ENCODE results near the gene TRIM67.

Gene TRIM67

DNA sequence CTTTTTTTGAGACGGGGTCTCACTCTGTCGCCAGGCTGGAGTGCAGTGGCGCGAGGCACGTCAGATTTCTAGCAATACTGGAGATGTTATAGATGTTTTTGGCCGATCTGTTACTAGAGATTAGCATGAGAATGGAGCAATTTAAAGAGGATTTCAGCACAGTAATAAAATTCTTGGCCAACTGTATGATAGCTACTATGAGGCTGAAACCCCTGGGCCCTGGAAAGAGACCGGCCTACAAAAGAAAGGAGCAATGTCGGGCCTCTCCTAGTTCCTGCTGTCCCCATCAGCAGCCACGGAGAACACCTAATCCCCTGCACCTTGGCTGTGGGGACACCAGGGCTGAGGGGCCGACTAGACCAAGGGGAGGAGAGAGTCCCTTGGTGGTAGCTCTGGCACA, 69.7 kb downstream of the TRIM67 start:
- ATAC-seq: no peak
- TF ChIP-seq, protein P1, sequence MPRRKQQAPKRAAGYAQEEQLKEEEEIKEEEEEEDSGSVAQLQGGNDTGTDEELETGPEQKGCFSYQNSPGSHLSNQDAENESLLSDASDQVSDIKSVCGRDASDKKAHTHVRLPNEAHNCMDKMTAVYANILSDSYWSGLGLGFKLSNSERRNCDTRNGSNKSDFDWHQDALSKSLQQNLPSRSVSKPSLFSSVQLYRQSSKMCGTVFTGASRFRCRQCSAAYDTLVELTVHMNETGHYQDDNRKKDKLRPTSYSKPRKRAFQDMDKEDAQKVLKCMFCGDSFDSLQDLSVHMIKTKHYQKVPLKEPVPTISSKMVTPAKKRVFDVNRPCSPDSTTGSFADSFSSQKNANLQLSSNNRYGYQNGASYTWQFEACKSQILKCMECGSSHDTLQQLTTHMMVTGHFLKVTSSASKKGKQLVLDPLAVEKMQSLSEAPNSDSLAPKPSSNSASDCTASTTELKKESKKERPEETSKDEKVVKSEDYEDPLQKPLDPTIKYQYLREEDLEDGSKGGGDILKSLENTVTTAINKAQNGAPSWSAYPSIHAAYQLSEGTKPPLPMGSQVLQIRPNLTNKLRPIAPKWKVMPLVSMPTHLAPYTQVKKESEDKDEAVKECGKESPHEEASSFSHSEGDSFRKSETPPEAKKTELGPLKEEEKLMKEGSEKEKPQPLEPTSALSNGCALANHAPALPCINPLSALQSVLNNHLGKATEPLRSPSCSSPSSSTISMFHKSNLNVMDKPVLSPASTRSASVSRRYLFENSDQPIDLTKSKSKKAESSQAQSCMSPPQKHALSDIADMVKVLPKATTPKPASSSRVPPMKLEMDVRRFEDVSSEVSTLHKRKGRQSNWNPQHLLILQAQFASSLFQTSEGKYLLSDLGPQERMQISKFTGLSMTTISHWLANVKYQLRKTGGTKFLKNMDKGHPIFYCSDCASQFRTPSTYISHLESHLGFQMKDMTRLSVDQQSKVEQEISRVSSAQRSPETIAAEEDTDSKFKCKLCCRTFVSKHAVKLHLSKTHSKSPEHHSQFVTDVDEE (CRISPR knock-in tag; IDR thresholded peaks at IDR 0.05): no peak
- TF ChIP-seq ISL1 (CRISPR knock-in tag; IDR thresholded peaks at IDR 0.05) (no peak), ESRRG (CRISPR knock-in tag; IDR thresholded peaks at IDR 0.05) (no peak)

DNA sequence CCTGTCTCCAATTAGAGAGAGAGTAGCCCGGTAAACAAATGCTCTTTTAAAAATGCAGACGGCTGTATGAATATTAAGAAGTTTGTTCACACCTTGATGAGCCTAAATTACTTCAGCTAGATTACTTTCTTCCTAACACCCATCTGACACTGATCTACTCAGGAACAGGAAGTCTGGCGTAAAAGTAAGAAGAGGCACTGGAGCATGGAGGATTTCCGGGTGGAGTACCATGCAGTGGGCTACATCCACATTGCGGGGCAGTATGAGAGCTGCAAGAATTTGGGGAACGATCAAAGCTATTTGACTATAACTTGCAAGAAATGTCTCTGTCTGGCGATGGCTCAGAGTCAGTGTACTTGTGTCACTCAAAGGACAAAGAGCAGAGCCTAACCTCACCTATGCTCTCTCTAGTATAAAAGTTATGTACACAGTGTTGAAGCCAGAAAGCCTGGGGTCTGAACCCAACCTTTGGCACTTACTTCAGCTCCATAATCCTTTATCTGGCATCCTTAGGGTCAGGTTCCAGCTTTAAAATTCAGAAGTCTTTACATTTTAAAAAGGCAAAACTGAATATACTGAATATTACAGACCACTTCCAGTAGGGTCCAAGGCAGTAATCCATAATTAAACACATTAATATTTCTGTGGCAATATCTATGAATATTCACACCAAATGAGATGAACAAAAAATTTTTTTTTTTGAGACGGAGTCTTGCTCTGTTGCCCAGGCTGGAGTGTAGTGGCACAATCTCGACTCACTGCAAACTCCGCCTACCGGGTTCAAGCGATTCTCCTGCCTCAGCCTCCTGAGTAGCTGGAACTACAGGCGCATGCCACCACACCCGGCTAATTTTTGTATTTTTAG, 71.2 kb downstream of the TRIM67 start:
- no peak for ATAC-seq

More for the DNA sequence above, 71.2 kb downstream of the TRIM67 start:
- TF ChIP-seq, protein P2, sequence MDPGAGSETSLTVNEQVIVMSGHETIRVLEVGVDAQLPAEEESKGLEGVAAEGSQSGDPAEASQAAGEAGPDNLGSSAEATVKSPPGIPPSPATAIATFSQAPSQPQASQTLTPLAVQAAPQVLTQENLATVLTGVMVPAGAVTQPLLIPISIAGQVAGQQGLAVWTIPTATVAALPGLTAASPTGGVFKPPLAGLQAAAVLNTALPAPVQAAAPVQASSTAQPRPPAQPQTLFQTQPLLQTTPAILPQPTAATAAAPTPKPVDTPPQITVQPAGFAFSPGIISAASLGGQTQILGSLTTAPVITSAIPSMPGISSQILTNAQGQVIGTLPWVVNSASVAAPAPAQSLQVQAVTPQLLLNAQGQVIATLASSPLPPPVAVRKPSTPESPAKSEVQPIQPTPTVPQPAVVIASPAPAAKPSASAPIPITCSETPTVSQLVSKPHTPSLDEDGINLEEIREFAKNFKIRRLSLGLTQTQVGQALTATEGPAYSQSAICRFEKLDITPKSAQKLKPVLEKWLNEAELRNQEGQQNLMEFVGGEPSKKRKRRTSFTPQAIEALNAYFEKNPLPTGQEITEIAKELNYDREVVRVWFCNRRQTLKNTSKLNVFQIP (CRISPR knock-in tag; IDR thresholded peaks at IDR 0.05; ENCODE audit: borderline replicate concordance, low read depth): no peak
- TF ChIP-seq, protein P1 (CRISPR knock-in tag; IDR thresholded peaks at IDR 0.05): no peak
- TF ChIP-seq SNAI2 (CRISPR knock-in tag; IDR thresholded peaks at IDR 0.05) (no peak), GLIS3 (CRISPR knock-in tag; IDR thresholded peaks at IDR 0.05) (no peak), BACH2 (CRISPR knock-in tag; IDR thresholded peaks at IDR 0.05; ENCODE audit: borderline replicate concordance) (no peak), ARNTL (CRISPR knock-in tag; IDR thresholded peaks at IDR 0.05; ENCODE audit: borderline replicate concordance, low read depth) (no peak), TOX (CRISPR knock-in tag; IDR thresholded peaks at IDR 0.05; ENCODE audit: borderline replicate concordance) (no peak), ZNF8 (CRISPR knock-in tag; IDR thresholded peaks at IDR 0.05) (no peak), ZNF565 (CRISPR knock-in tag; conservative IDR thresholded peaks at IDR 0.05; ENCODE audit: low read depth) (no peak), ZC3H10 (CRISPR knock-in tag; IDR thresholded peaks at IDR 0.05) (no peak), TCF4 (CRISPR knock-in tag; IDR thresholded peaks at IDR 0.05; ENCODE audit: borderline replicate concordance) (no peak), OSR1 (CRISPR knock-in tag; IDR thresholded peaks at IDR 0.05) (no peak), PPARA (CRISPR knock-in tag; IDR thresholded peaks at IDR 0.05; ENCODE audit: borderline replicate concordance) (no peak), ZFP3 (CRISPR knock-in tag; IDR thresholded peaks at IDR 0.05) (no peak), CSDC2 (CRISPR knock-in tag; IDR thresholded peaks at IDR 0.05) (no peak)
- TF ChIP-seq, protein P3, sequence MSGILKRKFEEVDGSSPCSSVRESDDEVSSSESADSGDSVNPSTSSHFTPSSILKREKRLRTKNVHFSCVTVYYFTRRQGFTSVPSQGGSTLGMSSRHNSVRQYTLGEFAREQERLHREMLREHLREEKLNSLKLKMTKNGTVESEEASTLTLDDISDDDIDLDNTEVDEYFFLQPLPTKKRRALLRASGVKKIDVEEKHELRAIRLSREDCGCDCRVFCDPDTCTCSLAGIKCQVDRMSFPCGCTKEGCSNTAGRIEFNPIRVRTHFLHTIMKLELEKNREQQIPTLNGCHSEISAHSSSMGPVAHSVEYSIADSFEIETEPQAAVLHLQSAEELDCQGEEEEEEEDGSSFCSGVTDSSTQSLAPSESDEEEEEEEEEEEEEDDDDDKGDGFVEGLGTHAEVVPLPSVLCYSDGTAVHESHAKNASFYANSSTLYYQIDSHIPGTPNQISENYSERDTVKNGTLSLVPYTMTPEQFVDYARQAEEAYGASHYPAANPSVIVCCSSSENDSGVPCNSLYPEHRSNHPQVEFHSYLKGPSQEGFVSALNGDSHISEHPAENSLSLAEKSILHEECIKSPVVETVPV (CRISPR knock-in tag; IDR thresholded peaks at IDR 0.05): no peak
- TF ChIP-seq, protein P4, sequence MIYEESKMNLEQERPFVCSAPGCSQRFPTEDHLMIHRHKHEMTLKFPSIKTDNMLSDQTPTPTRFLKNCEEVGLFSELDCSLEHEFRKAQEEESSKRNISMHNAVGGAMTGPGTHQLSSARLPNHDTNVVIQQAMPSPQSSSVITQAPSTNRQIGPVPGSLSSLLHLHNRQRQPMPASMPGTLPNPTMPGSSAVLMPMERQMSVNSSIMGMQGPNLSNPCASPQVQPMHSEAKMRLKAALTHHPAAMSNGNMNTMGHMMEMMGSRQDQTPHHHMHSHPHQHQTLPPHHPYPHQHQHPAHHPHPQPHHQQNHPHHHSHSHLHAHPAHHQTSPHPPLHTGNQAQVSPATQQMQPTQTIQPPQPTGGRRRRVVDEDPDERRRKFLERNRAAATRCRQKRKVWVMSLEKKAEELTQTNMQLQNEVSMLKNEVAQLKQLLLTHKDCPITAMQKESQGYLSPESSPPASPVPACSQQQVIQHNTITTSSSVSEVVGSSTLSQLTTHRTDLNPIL (CRISPR knock-in tag; IDR thresholded peaks at IDR 0.05; ENCODE audit: low read depth): no peak
- TF ChIP-seq, protein P5, sequence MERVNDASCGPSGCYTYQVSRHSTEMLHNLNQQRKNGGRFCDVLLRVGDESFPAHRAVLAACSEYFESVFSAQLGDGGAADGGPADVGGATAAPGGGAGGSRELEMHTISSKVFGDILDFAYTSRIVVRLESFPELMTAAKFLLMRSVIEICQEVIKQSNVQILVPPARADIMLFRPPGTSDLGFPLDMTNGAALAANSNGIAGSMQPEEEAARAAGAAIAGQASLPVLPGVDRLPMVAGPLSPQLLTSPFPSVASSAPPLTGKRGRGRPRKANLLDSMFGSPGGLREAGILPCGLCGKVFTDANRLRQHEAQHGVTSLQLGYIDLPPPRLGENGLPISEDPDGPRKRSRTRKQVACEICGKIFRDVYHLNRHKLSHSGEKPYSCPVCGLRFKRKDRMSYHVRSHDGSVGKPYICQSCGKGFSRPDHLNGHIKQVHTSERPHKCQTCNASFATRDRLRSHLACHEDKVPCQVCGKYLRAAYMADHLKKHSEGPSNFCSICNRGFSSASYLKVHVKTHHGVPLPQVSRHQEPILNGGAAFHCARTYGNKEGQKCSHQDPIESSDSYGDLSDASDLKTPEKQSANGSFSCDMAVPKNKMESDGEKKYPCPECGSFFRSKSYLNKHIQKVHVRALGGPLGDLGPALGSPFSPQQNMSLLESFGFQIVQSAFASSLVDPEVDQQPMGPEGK (CRISPR knock-in tag; IDR thresholded peaks at IDR 0.05; ENCODE audit: borderline replicate concordance): no peak

Measured in SK-N-SH treated with all-trans-retinoic acid at 6 μM for 48 hours (cell line).